ENCODE data around the gene HDAC9. TPM values are rescaled to one million over a fixed set of nuclear protein-coding genes. Genes with fewer than 3 reads are reported as not detected.

The HDAC9 gene
- total RNA-seq, 1 donor from 2014 or later: 27.6 TPM

GRCh38 chr7:18610331-18610948, 114.9 kb downstream of the HDAC9 start:
- Histone ChIP-seq H3K9me3 (ENCODE audit: insufficient read depth, low read depth, low read length) (peaks cover 4% of the 10 kb centered on the region), H3K4me3 (ENCODE audit: insufficient read depth, low read depth, low read length) (no peak overlapping the region), H3K79me2 (ENCODE audit: insufficient read depth, low read length) (no peaks in the 10 kb centered on the region), H3K27me3 (ENCODE audit: insufficient read depth, low read length) (no peaks in the 10 kb centered on the region), H4K20me1 (ENCODE audit: insufficient read depth, low read length) (no peaks in the 10 kb centered on the region), H3K4me2 (ENCODE audit: low read length) (no peak overlapping the region), H3K4me1 (ENCODE audit: insufficient read depth, low read length) (peaks cover 4% of the 10 kb centered on the region), H3K9ac (ENCODE audit: low read length) (no peak overlapping the region), H2AFZ (ENCODE audit: low read depth, low read length) (no peak overlapping the region), H3K36me3 (ENCODE audit: insufficient read depth, low read length) (no peaks in the 10 kb centered on the region), H3K27ac (ENCODE audit: low read depth, low read length) (no peak overlapping the region)
- TF ChIP-seq EZH2 (IDR thresholded peaks at IDR 0.05; ENCODE audit: insufficient read depth, low read length) (no peak), CTCF (IDR thresholded peaks at IDR 0.05; ENCODE audit: insufficient read depth, low read depth, low read length) (peak; percentile 53)
- Mint-ChIP-seq H3K4me1 (ENCODE audit: low read depth, unreplicated experiment) (no peaks in the 10 kb centered on the region), H3K27me3 (ENCODE audit: low read depth, unreplicated experiment) (no peaks in the 10 kb centered on the region), H3K36me3 (ENCODE audit: low read depth, unreplicated experiment) (peaks cover 5% of the 10 kb centered on the region), H3K27ac (ENCODE audit: unreplicated experiment) (no peak overlapping the region), H3K9me3 (ENCODE audit: unreplicated experiment) (peaks cover 3% of the 10 kb centered on the region), H3K4me3 (ENCODE audit: unreplicated experiment) (no peak overlapping the region)
- peak; percentile 2 for DNase-seq (ENCODE audit: low read depth)
- FAIRE-seq: peak; percentile 23

GRCh38 chr7:18614841-18615240, 119.3 kb downstream of the HDAC9 start:
- H3K9me3 ChIP-seq (ENCODE audit: insufficient read depth, low read depth, low read length): no peaks in the 10 kb centered on the region
- no peaks in the 10 kb centered on the region for H3K27me3 ChIP-seq (ENCODE audit: insufficient read depth, low read length)
- H3K4me3 ChIP-seq (ENCODE audit: insufficient read depth, low read depth, low read length): no peak overlapping the region
- DNase-seq (ENCODE audit: low read depth) (no peak), FAIRE-seq (no peak)
- no peaks in the 10 kb centered on the region for H3K79me2 ChIP-seq (ENCODE audit: insufficient read depth, low read length)
- no peak overlapping the region for H3K4me2 ChIP-seq (ENCODE audit: low read length)
- H3K4me1 ChIP-seq (ENCODE audit: insufficient read depth, low read length): no peaks in the 10 kb centered on the region
- no peaks in the 10 kb centered on the region for H3K36me3 ChIP-seq (ENCODE audit: insufficient read depth, low read length)
- no peak overlapping the region for H3K9ac ChIP-seq (ENCODE audit: low read length)
- no peaks in the 10 kb centered on the region for H4K20me1 ChIP-seq (ENCODE audit: insufficient read depth, low read length)
- no peaks in the 10 kb centered on the region for H3K36me3 Mint-ChIP-seq (ENCODE audit: low read depth, unreplicated experiment)
- no peaks in the 10 kb centered on the region for H3K4me1 Mint-ChIP-seq (ENCODE audit: low read depth, unreplicated experiment)
- H3K9me3 Mint-ChIP-seq (ENCODE audit: unreplicated experiment): no peaks in the 10 kb centered on the region
- no peak overlapping the region for H3K4me3 Mint-ChIP-seq (ENCODE audit: unreplicated experiment)
- H3K27ac Mint-ChIP-seq (ENCODE audit: unreplicated experiment): no peak overlapping the region
- H3K27ac ChIP-seq (ENCODE audit: low read depth, low read length): no peak overlapping the region
- H2AFZ ChIP-seq (ENCODE audit: low read depth, low read length): no peak overlapping the region
- TF ChIP-seq EZH2 (IDR thresholded peaks at IDR 0.05; ENCODE audit: insufficient read depth, low read length) (no peak), CTCF (IDR thresholded peaks at IDR 0.05; ENCODE audit: insufficient read depth, low read depth, low read length) (no peak)
- no peaks in the 10 kb centered on the region for H3K27me3 Mint-ChIP-seq (ENCODE audit: low read depth, unreplicated experiment)

- peaks cover 7% of the 10 kb centered on the region for H3K36me3 Mint-ChIP-seq (ENCODE audit: low read depth, unreplicated experiment)
- H3K27ac Mint-ChIP-seq (ENCODE audit: unreplicated experiment): no peak overlapping the region
- no peak for DNase-seq (ENCODE audit: low read depth)
- H2AFZ ChIP-seq (ENCODE audit: low read depth, low read length): no peak overlapping the region
- H3K27me3 ChIP-seq (ENCODE audit: insufficient read depth, low read length): no peaks in the 10 kb centered on the region
- H3K4me3 ChIP-seq (ENCODE audit: insufficient read depth, low read depth, low read length): no peak overlapping the region
- no peaks in the 10 kb centered on the region for H3K4me1 ChIP-seq (ENCODE audit: insufficient read depth, low read length)
- H4K20me1 ChIP-seq (ENCODE audit: insufficient read depth, low read length): no peaks in the 10 kb centered on the region
- no peak overlapping the region for H3K9ac ChIP-seq (ENCODE audit: low read length)
- no peaks in the 10 kb centered on the region for H3K9me3 ChIP-seq (ENCODE audit: insufficient read depth, low read depth, low read length)
- peaks cover 6% of the 10 kb centered on the region for H3K36me3 ChIP-seq (ENCODE audit: insufficient read depth, low read length)
- H3K4me3 Mint-ChIP-seq (ENCODE audit: unreplicated experiment): no peak overlapping the region
- H3K4me2 ChIP-seq (ENCODE audit: low read length): no peak overlapping the region
- FAIRE-seq: no peak
- H3K9me3 Mint-ChIP-seq (ENCODE audit: unreplicated experiment): no peaks in the 10 kb centered on the region
- no peaks in the 10 kb centered on the region for H3K4me1 Mint-ChIP-seq (ENCODE audit: low read depth, unreplicated experiment)
- no peaks in the 10 kb centered on the region for H3K79me2 ChIP-seq (ENCODE audit: insufficient read depth, low read length)
- H3K27ac ChIP-seq (ENCODE audit: low read depth, low read length): no peak overlapping the region
- TF ChIP-seq EZH2 (IDR thresholded peaks at IDR 0.05; ENCODE audit: insufficient read depth, low read length) (no peak), CTCF (IDR thresholded peaks at IDR 0.05; ENCODE audit: insufficient read depth, low read depth, low read length) (no peak)
- H3K27me3 Mint-ChIP-seq (ENCODE audit: low read depth, unreplicated experiment): no peaks in the 10 kb centered on the region
These were observed 123.8 kb downstream of the HDAC9 start for GRCh38 chr7:18619311-18619710.

Data from astrocyte (in vitro differentiated cells and primary cell).